ENCODE measurements around the gene KLK1.
"Not testable (repeated sequence)": the region's sequence is repeated elsewhere in the genome, so short reads cannot be mapped to it uniquely, and the experiment has no call there.

The KLK1 gene

DNA sequence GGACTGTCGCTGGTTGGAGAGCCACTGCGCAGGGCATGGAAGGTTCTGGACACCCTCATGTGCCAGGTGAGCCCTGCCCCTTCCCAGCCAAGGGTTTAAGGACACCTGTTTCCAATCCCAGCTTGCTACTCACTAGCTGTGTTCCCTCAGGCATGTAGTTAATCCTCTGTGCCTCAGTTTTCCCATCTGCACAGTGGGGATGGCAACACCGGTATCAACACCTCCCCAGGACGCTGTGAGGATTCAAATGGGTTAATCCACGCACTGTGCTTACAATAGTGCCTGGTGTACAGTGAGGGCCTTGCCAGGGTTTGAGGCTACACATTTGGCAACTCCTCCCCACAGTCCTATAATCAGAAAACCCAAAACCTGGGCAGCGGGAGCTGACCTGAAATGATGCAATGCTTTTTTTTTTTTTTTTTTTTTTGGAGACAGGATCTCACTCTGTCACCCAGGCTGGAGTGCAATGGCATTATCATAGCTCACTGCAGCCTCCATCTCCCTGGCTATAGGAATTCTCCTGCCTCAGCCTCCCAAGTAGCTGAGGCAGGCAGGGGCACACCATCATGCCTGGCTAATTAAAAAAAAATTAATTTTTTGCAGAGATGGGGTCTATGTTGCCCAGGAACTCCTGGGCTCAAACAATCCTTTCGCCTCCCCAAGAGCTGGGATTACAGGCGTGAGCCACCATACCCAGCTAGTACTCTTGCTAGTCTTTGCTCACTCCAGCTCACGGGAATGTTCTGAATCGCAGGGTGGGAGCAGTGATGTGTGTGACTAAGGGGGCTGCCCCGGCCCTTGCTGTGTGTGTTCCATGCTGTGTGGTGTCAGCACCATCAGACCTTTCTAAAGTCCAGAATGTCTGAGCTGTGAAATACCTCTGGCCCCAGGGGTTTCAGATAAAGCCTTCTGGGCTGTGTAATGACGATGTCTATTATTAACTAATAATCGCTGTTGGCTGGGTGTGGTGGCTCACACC is 31.0 kb downstream of the KLK1 start:
- no peak for DNase-seq (ENCODE audit: low read depth)

- no peak for DNase-seq (ENCODE audit: low read depth)
Observed at GRCh38 chr19:50791594-50792271, 31.9 kb downstream of the KLK1 start.

DNA sequence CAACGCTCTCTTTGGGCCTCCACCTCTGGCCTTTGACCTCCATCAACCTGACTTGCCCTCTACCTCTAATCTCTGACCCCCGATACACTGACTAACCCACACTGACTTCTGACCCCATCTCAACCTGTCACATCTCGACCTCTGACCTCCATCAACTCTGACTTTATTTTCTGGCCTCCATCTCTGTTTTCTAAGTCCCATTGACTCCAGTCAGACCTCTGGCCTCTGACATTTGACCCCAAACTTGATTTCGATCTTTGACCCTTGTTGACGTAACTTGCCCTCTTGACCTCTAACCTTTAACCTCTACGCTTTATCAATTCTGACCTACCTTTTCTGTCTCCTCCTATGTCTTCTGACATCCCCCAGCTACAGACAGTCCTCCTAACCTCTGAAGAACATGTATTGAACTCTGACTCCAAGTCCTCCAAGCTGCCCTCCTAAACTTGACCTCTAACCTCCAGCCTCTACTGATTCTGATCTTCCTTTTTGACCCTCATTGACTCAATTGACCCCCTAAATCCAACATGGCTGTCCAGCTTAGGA is 32.6 kb downstream of the KLK1 start:
- DNase-seq (ENCODE audit: low read depth), result no peak

GRCh38 chr19:50790396-50790795 is 33.2 kb downstream of the KLK1 start, which contains the start of gene ACP4:
ACP4 (plus strand) TSS chr19:50790415; CDS start chr19:50790415, 0 bp downstream.
- no peak for DNase-seq (ENCODE audit: low read depth)

DNA sequence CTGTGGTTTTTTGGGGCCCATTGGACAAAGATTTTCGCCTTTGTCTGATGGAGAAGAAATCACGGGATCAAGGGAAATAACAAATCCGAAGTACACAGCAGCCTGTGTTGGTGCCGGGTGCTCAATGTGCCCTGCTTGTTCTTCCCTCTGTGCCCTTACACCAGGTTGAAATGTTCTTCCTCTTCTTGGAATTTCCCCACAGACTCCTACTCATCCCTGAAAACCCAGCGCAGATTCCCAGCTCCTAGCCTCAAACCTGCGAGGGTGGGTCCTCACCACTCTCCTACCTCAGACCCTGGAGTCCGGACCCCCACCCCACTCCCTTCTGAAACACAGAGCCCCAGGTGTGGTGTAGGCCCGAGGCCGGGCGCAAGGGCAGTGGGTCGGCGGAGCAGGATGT is 38.3 kb downstream of the KLK1 start:
- DNase-seq (ENCODE audit: low read depth), result no peak

GRCh38 chr19:50784710-50785109 is 38.9 kb downstream of the KLK1 start:
- DNase-seq (ENCODE audit: low read depth), result no peak

GRCh38 chr19:50783848-50784152 is 39.8 kb downstream of the KLK1 start:
- not testable (repeated sequence) for DNase-seq (ENCODE audit: low read depth)

DNA sequence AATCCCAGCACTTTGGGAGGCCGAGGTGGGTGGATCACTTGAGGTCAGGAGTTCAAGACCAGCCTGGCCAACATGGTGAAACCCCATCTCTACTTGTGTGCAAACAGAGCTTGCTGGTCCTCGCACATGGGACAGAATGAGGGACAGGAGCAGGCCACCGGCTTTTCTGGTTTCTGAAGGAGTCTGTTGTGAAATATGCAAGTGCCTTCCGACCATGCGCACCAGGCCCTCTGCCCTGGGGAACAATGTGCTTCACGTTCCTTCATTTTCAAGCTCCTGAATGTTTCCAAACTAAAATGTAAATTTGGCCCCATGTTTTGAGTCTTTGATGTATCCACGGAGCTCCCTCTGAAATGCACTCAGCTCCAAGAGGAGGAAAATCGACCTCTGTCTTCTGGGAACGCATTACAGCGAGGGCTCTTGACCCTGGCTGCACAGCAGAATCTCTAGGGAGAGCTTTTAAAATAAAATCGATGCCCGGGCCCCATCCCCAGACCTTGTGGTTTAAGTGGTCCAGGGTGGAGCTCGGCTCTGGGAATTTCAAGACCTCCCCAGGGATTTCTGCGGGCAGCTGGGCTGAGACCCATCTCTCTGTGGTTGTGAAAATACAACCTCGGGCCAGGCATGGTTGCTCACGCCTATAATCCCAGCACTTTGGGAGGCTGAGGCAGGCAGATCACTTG is 42.7 kb downstream of the KLK1 start:
- DNase-seq (ENCODE audit: low read depth), result no peak

DNA sequence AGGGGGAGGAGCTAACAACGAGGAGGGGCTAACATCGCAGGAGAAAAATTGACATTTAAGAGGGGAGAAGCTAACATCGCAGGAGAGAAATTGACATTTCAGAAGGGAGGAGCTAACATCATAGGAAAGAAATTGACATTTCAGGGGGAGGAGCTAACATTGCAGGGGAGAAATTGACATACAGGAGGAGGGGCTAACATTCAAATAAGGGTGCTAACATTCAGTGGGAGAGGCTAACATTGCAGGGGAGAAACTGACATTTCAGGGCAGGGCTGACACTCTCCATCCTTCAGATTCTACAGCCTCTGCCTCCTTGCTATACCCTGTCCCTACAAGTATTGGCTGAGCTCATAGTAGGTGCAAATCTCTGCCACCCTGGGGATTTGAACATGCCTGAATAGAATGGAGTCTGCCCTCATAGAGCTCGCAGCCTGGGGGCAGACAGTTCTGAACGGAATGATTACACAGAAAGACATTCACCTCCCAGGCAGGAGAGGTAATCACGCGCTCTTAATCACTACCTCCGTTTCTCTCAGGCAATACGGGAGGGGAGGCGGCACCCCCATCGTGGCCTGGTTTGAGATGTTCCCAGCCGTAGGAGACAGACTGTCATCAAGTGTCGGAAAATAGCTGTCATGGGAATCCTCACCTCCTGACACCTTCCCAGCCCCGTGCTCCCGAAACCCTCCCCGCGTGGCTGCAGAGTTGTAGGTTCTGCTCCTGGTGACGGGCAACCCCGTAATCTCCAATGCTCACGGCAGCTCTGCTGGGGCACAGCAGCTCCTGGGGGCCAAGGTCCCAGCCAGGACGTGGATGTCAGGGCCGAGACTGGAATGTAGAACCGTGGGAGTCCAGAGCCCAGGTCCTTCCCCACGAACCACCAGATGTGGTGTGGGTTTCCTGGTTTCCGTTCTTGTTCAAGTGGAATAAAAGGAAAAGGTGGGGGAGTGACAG is 43.8 kb downstream of the KLK1 start:
- DNase-seq (ENCODE audit: low read depth), result no peak

- no peak for DNase-seq (ENCODE audit: low read depth)
Observed at GRCh38 chr19:50778906-50779430, 44.6 kb downstream of the KLK1 start.

GRCh38 chr19:50777830-50778303 is 45.7 kb downstream of the KLK1 start:
- no peak for DNase-seq (ENCODE audit: low read depth)

DNA sequence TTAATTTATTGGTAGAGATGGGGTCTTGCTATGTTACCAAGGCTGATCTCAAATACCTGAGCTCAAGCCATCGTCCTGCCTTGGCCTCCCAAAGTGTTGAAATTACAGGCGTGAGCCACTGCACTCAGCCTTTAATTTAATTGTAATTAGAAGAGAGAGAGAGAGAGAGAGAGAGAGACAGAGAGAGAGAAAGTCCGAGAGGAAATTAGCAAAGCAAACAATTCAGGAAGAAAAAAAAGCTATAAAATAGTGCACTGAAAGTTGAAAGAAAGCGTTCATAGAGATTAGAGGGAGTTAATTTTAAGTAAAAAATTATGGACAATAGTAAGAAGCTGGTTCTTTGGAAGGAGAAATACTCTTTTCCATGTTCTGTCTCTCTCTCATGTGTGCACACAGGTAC is 46.3 kb downstream of the KLK1 start:
- DNase-seq (ENCODE audit: low read depth), result no peak

DNA sequence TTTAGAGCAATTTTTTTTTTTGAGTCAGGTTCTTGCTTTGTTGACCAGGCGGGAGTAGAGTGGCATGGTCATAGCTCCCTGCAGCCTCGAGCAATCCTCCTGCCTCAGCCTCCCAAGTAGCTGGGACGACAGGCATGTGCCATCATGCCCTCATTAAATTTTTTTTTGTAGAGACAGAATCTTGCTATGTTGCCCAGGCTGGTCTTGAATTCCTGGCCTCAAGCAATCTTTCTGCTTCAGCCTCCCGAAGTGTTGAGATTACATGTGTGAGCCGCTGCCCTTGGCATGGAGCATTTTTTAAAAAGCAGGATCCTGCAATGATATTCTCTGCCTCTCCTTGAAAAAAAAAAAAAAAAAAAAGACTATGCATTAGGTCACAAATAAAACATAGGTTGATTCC is 47.5 kb downstream of the KLK1 start:
- no peak for DNase-seq (ENCODE audit: low read depth)

DNA sequence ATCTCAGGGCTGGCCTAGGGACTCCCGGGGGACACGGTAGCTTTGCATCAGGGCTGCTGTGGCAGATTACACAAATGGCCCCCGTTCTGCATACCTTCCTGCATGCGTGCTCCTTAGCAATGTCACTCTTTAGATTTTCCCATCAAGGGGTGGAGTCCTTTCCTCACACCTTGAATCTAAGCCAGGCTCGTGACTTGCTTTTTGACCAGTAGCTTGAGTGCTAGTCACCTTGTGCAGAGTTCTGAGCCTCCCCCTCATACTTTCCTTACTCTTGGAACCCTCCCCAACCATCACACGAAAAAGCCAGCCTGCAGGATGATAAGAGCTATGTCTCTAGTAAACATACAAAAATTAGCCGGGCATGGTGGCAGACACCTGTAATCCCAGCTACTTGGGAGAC is 50.1 kb downstream of the KLK1 start:
- DNase-seq (ENCODE audit: low read depth), result not testable (repeated sequence)

DNA sequence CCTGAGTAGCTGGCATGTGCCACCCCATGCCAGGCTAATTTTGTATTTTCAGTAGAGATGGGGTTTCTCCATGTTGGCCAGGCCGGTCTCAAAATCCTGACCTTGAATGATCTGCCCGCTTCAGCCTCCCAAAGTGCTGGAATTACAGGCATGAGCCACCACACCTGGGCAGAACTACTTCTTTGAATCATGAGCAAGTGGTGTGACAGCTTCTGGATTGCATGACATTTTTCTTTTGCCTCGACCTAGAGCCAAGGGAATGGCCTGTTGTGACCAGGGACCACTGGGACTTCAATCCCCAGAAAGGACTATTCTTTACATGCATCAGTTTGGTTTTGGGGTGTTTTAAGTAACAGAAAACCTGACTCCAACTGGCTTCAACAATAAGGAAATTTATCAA is 50.7 kb downstream of the KLK1 start:
- DNase-seq (ENCODE audit: low read depth), result not testable (repeated sequence)

DNA sequence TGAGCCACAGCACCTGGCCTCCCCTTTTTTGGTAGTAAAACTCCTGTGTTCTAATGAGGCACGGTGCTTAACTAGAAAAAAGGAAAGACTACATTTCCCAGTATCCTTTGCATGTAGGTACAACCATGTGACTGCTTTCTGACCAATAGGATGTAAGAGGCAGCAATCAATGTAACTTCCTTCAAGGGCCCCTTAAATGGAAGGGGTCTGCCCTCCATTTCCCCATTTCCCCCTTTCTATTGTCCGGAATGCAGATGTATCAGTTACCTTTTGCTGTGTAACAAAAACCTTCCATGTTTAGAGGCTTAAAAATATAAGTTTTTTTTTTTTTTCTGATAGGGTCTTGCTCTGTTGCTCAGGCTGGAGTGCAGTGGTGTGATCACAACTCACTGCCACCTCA is 51.1 kb downstream of the KLK1 start:
- no peak for DNase-seq (ENCODE audit: low read depth)

DNA sequence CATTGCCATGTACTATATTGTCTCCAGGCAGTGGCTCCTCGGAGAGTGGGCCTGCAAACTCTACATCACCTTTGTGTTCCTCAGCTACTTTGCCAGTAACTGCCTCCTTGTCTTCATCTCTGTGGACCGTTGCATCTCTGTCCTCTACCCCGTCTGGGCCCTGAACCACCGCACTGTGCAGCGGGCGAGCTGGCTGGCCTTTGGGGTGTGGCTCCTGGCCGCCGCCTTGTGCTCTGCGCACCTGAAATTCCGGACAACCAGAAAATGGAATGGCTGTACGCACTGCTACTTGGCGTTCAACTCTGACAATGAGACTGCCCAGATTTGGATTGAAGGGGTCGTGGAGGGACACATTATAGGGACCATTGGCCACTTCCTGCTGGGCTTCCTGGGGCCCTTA is 52.7 kb downstream of the KLK1 start:
- DNase-seq (ENCODE audit: low read depth), result no peak

DNA sequence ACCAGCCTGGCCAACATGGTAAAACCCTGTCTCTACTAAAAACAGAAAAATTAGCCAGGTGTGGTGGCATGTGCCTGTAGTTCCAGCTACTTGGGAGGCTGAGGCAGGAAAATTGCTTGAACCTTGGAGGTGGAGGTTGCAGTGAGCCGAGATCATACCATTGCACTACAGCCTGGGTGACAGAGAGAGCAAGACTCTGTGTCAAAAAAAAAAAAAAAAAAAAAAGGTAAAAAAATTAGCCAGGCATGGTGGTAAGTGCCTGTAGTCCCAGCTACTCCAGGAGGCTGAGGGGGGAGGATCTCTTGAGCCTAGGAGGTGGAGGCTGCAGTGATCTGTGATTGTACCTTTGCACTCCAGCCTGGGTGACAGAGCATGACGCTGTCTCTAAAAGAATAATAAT is 53.4 kb downstream of the KLK1 start, which contains the start of gene GPR32:
Gene GPR32, plus strand, starts transcription at position 301 of the 400 bp plus-strand sequence. CDS start 137 bp downstream, outside the sequence.
- DNase-seq (ENCODE audit: low read depth), result not testable (repeated sequence)
